ENCODE results near the gene VPS37C. TPM values are rescaled to one million over a fixed set of nuclear protein-coding genes. Genes with fewer than 3 reads are reported as not detected.

The VPS37C gene
- polyA plus RNA-seq, 1 of the 3 experiments (the other 2 are of a cell fraction), result 15.2 TPM

GRCh38 chr11:61174949-61175348, 13.7 kb upstream of the VPS37C start:
- H3K9me2 ChIP-seq, result no peaks in the 10 kb centered on the region
- no peaks in the 10 kb centered on the region for H3K36me3 ChIP-seq (replicated peaks in 1 of 2; ENCODE audit: control insufficient read depth in 1 of 2, insufficient read depth in 2 of 2, low read length in 1 of 2)
- no peaks in the 10 kb centered on the region for H4K20me1 ChIP-seq (ENCODE audit: insufficient read depth)
- H3F3A ChIP-seq (replicated peaks; ENCODE audit: insufficient read depth), result no peaks in the 10 kb centered on the region
- H3K27me3 ChIP-seq (ENCODE audit: insufficient read depth), result peaks cover 37% of the 10 kb centered on the region; the same call in 1 of the 2 replicates
- no peak overlapping the region for H2AFZ ChIP-seq (ENCODE audit: low read depth)
- no peak overlapping the region for H3K9ac ChIP-seq
- no peak for DNase-seq
- H3K79me2 ChIP-seq (ENCODE audit: insufficient read depth), result no peaks in the 10 kb centered on the region
- no peaks in the 10 kb centered on the region for H3K4me1 ChIP-seq (ENCODE audit: control insufficient read depth in 1 of 2, insufficient read depth in 2 of 2, low read depth in 1 of 2, low read length in 1 of 2)
- no peaks in the 10 kb centered on the region for H3K9me3 ChIP-seq
- H3K27ac ChIP-seq (ENCODE audit: low read depth in 2 of 2, low read length in 1 of 2), result no peak overlapping the region
- POLR2A ChIA-PET, result no interaction called here
- no peak overlapping the region for H3K4me2 ChIP-seq
- no peak overlapping the region for H3K4me3 ChIP-seq (ENCODE audit: low read depth in 2 of 2, low read length in 1 of 2)
- CTCF ChIA-PET, result interaction anchor here (0.6 to 5.7 kb wide), 4 partner anchors 13 to 398 kb away, joined by 3 to 49 read pairs (median 6); no protein-coding TSS in a partner anchor
- WGBS (ENCODE audit: low lambda C conversion rate), result 56% methylated on average over 3 of the region's 6 CpGs
- TF ChIP-seq GATA2 (CRISPR knock-in tag; IDR thresholded peaks at IDR 0.05) (no peak), EP300 (IDR thresholded peaks at IDR 0.05; ENCODE audit: borderline replicate concordance in 1 of 2, low read depth in 1 of 2, low read length in 1 of 2) (no peak), TAF1 (IDR thresholded peaks at IDR 0.05; ENCODE audit: borderline replicate concordance, low read depth, low read length) (no peak)
- TF ChIP-seq, protein P1, sequence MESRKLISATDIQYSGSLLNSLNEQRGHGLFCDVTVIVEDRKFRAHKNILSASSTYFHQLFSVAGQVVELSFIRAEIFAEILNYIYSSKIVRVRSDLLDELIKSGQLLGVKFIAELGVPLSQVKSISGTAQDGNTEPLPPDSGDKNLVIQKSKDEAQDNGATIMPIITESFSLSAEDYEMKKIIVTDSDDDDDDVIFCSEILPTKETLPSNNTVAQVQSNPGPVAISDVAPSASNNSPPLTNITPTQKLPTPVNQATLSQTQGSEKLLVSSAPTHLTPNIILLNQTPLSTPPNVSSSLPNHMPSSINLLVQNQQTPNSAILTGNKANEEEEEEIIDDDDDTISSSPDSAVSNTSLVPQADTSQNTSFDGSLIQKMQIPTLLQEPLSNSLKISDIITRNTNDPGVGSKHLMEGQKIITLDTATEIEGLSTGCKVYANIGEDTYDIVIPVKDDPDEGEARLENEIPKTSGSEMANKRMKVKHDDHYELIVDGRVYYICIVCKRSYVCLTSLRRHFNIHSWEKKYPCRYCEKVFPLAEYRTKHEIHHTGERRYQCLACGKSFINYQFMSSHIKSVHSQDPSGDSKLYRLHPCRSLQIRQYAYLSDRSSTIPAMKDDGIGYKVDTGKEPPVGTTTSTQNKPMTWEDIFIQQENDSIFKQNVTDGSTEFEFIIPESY (IDR thresholded peaks at IDR 0.05; ENCODE audit: borderline replicate concordance, low read depth), result no peak

- no peak overlapping the region for H3K27ac ChIP-seq (ENCODE audit: low read depth in 2 of 2, low read length in 1 of 2)
- no peak overlapping the region for H2AFZ ChIP-seq (ENCODE audit: low read depth)
- no peak overlapping the region for H3K9ac ChIP-seq
- H3K4me3 ChIP-seq (ENCODE audit: low read depth in 2 of 2, low read length in 1 of 2), result no peak overlapping the region
- H3K4me2 ChIP-seq, result no peak overlapping the region
- no peaks in the 10 kb centered on the region for H3K4me1 ChIP-seq (ENCODE audit: control insufficient read depth in 1 of 2, insufficient read depth in 2 of 2, low read depth in 1 of 2, low read length in 1 of 2)
- H3K27me3 ChIP-seq (ENCODE audit: insufficient read depth), result peaks cover 37% of the 10 kb centered on the region; the same call in 1 of the 2 replicates
- H3K79me2 ChIP-seq (ENCODE audit: insufficient read depth), result no peaks in the 10 kb centered on the region
- no peaks in the 10 kb centered on the region for H3K9me3 ChIP-seq
- H4K20me1 ChIP-seq (ENCODE audit: insufficient read depth), result no peaks in the 10 kb centered on the region
- ChIA-PET POLR2A (no interaction called here), CTCF (interaction anchor here (0.7 to 5.7 kb wide), 5 partner anchors 13 to 343 kb away, joined by 3 to 49 read pairs (median 3); no protein-coding TSS in a partner anchor)
- H3F3A ChIP-seq (replicated peaks; ENCODE audit: insufficient read depth), result no peaks in the 10 kb centered on the region
- no peak for DNase-seq
- no peaks in the 10 kb centered on the region for H3K9me2 ChIP-seq
- WGBS (ENCODE audit: low lambda C conversion rate), result 20% methylated on average over 4 of the region's 6 CpGs
- H3K36me3 ChIP-seq (replicated peaks in 1 of 2; ENCODE audit: control insufficient read depth in 1 of 2, insufficient read depth in 2 of 2, low read length in 1 of 2), result no peaks in the 10 kb centered on the region
- no peak for TF ChIP-seq RFX5 (IDR thresholded peaks at IDR 0.05; ENCODE audit: low read length)
- TF ChIP-seq, protein P2, sequence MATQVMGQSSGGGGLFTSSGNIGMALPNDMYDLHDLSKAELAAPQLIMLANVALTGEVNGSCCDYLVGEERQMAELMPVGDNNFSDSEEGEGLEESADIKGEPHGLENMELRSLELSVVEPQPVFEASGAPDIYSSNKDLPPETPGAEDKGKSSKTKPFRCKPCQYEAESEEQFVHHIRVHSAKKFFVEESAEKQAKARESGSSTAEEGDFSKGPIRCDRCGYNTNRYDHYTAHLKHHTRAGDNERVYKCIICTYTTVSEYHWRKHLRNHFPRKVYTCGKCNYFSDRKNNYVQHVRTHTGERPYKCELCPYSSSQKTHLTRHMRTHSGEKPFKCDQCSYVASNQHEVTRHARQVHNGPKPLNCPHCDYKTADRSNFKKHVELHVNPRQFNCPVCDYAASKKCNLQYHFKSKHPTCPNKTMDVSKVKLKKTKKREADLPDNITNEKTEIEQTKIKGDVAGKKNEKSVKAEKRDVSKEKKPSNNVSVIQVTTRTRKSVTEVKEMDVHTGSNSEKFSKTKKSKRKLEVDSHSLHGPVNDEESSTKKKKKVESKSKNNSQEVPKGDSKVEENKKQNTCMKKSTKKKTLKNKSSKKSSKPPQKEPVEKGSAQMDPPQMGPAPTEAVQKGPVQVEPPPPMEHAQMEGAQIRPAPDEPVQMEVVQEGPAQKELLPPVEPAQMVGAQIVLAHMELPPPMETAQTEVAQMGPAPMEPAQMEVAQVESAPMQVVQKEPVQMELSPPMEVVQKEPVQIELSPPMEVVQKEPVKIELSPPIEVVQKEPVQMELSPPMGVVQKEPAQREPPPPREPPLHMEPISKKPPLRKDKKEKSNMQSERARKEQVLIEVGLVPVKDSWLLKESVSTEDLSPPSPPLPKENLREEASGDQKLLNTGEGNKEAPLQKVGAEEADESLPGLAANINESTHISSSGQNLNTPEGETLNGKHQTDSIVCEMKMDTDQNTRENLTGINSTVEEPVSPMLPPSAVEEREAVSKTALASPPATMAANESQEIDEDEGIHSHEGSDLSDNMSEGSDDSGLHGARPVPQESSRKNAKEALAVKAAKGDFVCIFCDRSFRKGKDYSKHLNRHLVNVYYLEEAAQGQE (IDR thresholded peaks at IDR 0.05; ENCODE audit: low read depth, low read length), result no peak
- TF ChIP-seq MXI1 (IDR thresholded peaks at IDR 0.05; ENCODE audit: low read depth, low read length), result no peak
- TF ChIP-seq GABPA (IDR thresholded peaks at IDR 0.05; ENCODE audit: low read depth), result no peak
- TF ChIP-seq, protein P3, sequence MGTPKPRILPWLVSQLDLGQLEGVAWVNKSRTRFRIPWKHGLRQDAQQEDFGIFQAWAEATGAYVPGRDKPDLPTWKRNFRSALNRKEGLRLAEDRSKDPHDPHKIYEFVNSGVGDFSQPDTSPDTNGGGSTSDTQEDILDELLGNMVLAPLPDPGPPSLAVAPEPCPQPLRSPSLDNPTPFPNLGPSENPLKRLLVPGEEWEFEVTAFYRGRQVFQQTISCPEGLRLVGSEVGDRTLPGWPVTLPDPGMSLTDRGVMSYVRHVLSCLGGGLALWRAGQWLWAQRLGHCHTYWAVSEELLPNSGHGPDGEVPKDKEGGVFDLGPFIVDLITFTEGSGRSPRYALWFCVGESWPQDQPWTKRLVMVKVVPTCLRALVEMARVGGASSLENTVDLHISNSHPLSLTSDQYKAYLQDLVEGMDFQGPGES (IDR thresholded peaks at IDR 0.05; ENCODE audit: low read depth, low read length), result no peak
- TF ChIP-seq, protein P4, sequence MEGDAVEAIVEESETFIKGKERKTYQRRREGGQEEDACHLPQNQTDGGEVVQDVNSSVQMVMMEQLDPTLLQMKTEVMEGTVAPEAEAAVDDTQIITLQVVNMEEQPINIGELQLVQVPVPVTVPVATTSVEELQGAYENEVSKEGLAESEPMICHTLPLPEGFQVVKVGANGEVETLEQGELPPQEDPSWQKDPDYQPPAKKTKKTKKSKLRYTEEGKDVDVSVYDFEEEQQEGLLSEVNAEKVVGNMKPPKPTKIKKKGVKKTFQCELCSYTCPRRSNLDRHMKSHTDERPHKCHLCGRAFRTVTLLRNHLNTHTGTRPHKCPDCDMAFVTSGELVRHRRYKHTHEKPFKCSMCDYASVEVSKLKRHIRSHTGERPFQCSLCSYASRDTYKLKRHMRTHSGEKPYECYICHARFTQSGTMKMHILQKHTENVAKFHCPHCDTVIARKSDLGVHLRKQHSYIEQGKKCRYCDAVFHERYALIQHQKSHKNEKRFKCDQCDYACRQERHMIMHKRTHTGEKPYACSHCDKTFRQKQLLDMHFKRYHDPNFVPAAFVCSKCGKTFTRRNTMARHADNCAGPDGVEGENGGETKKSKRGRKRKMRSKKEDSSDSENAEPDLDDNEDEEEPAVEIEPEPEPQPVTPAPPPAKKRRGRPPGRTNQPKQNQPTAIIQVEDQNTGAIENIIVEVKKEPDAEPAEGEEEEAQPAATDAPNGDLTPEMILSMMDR (IDR thresholded peaks at IDR 0.05), result no peak
- TF ChIP-seq YY1 (IDR thresholded peaks at IDR 0.05; ENCODE audit: low read depth), result no peak
- no peak for TF ChIP-seq RCOR1 (IDR thresholded peaks at IDR 0.05; ENCODE audit: low read length)
- no peak for TF ChIP-seq NRF1 (IDR thresholded peaks at IDR 0.05; ENCODE audit: low read depth, low read length)
- TF ChIP-seq RXRA (IDR thresholded peaks at IDR 0.05; ENCODE audit: borderline replicate concordance, low read depth), result no peak
- TF ChIP-seq, protein P5, sequence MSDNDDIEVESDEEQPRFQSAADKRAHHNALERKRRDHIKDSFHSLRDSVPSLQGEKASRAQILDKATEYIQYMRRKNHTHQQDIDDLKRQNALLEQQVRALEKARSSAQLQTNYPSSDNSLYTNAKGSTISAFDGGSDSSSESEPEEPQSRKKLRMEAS (IDR thresholded peaks at IDR 0.05; ENCODE audit: low read depth), result no peak
- no peak for TF ChIP-seq SMC3 (IDR thresholded peaks at IDR 0.05; ENCODE audit: low read depth, low read length)
- TF ChIP-seq, protein P1 (IDR thresholded peaks at IDR 0.05; ENCODE audit: borderline replicate concordance, low read depth), result no peak
Observed at GRCh38 chr11:61174273-61174672, 13.0 kb upstream of the VPS37C start.
